IPS DF 6.9 (cell line): ENCODE measurements around the gene SLC22A31.
A peak's percentile ranks its signal among the peaks of the same experiment; 100 is the strongest.
"Not testable (repeated sequence)": the region's sequence is repeated elsewhere in the genome, so short reads cannot be mapped to it uniquely, and the experiment has no call there.

Experiments
- DNase-seq: peaks from one replicate; pipeline ENCODE4 v3.0.0-alpha.2; 2013; ENCODE audit warnings: low read depth, low spot score
- H3K27ac ChIP-seq: one replicate; pipeline ENCODE4 v1.5.1; 2013; ENCODE audit warnings: low read length, control low read depth
- H3K27me3 ChIP-seq: 2 replicates; pipeline ENCODE4 v1.6.1; 2013; ENCODE audit warnings: mild to moderate bottlenecking, low read length; ENCODE audit not compliant: control insufficient read depth, insufficient read depth
- H3K36me3 ChIP-seq: 2 replicates; pipeline ENCODE4 v1.6.1; 2013; ENCODE audit warnings: low read length; ENCODE audit not compliant: control insufficient read depth, insufficient read depth
- H3K4me1 ChIP-seq: 2 replicates; pipeline ENCODE4 v1.6.1; 2013; ENCODE audit warnings: low read length; ENCODE audit not compliant: control insufficient read depth, insufficient read depth
- H3K4me3 ChIP-seq: 2 replicates; pipeline ENCODE4 v1.5.1; 2013; ENCODE audit warnings: mild to moderate bottlenecking, low read length
- H3K9me3 ChIP-seq: 2 replicates; pipeline ENCODE4 v1.6.1; 2013; ENCODE audit warnings: low read length, inconsistent platforms; ENCODE audit not compliant: control insufficient read depth, insufficient read depth
- WGBS: extraction: QIAGEN DNeasy Blood & Tissue Kit; methylation state at CpG from one replicate; pipeline ENCODE4 v1.1.7; 2013; ENCODE audit warnings: mixed read lengths, missing lambda C conversion rate; ENCODE audit not compliant: insufficient read length, insufficient coverage; 5-methylcytosine and 5-hydroxymethylcytosine counted together

Gene SLC22A31

DNA sequence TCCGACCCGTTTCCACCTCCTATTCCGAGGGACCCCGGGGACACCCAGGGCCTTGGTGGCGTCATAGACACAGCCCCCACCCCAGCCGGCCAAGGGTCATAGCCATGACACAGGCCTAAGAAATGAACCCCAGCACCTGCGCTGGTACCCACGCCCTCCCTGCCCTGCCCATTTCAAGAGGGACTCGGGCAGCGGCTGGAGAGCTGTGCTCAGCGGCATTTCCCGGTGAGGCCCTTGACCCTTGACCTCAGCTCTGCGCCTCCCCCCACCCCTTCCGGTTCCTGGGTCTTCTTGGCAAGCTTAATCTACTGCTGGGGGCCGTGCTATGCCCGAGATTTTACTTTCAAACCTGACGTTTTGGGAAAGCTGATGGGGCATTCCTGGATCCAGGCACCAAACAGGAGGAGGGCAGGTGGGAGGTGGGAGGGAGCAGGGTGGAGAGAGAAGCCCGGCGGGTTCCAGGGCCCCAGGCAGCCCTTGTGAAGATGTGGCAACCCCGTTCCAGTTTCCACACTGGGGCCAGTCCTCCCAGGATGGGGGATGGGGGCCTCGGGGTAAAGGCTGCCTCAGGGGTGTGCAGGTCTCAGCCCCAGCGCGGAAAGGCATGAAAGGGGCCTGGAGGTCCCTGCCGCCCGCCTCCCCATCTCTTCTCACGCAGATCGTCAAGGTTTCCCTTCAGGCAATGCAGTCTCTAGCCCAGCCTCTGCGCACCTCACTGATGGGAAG is at the start of gene SLC22A31:
SLC22A31 (minus strand) TSS at position 414 of the 726 bp plus-strand sequence; CDS start at position 378, 36 bp downstream.
- Histone ChIP-seq H3K4me1 (peaks cover 2% of the 10 kb centered on the region; the same call in 1 of the 2 replicates), H3K27me3 (peaks cover 10% of the 10 kb centered on the region), H3K9me3 (no peaks in the 10 kb centered on the region), H3K36me3 (no peaks in the 10 kb centered on the region), H3K4me3 (peak within 1 kb of the TSS; percentile 68; the same call in 1 of the 2 replicates), H3K27ac (no peak within 1 kb of the TSS)
- WGBS = no CpG with 5 or more reads among the region's 28 CpGs
- DNase-seq = no peak

DNA sequence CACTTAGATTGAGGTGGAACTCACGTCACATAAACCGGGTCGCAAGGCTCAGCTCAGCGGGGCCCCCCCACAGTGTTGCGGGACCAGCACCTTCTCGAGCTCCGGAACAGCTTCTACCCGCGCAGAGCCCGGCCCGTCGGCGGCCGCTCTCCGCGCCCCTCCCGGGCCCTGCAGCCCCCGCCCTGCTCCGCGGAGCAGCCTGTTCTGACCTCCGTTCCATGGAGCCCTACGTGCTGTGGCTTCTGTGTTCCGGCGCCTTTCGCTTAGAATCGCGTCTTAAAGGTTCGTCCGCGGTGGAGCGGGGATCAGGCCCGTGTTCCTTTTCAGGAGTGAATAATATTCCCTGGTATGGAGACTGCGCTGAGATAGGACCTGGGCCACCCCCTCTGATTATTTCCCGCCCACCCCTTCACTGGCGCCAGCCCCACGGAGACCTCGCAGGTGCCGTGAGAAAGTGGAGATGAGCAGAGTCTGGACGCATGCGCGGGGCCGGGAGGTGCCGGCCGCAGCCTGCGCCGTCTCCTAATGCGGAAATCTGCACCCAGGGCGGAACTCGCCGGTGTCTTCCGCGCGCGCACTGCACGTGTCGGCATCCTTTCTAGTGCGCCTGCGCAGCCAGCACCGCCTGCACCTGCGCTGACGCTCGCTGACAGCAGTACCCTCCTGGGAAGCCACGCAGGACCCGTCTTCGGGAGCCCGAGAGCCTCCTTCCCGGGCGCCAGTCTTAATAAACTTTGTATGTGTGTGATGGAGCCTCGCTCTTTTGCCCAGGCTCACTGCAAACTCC is 48.1 kb upstream of the SLC22A31 start:
- Histone ChIP-seq H3K27me3 (no peaks in the 10 kb centered on the region), H3K36me3 (no peaks in the 10 kb centered on the region; the same call in 1 of the 2 replicates), H3K9me3 (no peaks in the 10 kb centered on the region), H3K27ac (no peak overlapping the region), H3K4me1 (no peaks in the 10 kb centered on the region), H3K4me3 (peak overlapping the region; percentile 61; the same call in 1 of the 2 replicates)
- no CpG with 5 or more reads among the region's 69 CpGs for WGBS
- DNase-seq = no peak

DNA sequence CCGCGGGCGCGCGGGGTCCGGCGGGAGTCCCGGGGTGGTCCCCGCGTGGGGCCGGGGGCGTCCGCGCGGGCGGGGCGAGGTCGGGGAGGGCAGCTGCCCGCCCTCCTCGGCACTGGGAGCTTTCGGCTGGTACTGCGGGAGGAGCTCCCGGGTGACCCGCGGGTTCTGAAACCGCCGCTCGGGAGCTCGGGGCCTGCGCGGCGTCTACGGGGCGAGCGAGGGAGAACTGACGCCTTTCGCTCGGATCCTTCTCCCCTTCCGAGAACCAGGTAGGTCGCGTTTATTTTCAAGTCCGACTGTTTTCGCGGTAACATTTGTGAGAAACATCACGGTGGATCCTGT is 47.4 kb upstream of the SLC22A31 start:
- no CpG with 5 or more reads among the region's 45 CpGs for WGBS
- H3K27ac ChIP-seq, H3K27me3 ChIP-seq, DNase-seq, H3K9me3 ChIP-seq, H3K36me3 ChIP-seq, H3K4me1 ChIP-seq: not testable (repeated sequence)
- H3K4me3 ChIP-seq = peak overlapping the region; percentile 61; the same call in 1 of the 2 replicates

DNA sequence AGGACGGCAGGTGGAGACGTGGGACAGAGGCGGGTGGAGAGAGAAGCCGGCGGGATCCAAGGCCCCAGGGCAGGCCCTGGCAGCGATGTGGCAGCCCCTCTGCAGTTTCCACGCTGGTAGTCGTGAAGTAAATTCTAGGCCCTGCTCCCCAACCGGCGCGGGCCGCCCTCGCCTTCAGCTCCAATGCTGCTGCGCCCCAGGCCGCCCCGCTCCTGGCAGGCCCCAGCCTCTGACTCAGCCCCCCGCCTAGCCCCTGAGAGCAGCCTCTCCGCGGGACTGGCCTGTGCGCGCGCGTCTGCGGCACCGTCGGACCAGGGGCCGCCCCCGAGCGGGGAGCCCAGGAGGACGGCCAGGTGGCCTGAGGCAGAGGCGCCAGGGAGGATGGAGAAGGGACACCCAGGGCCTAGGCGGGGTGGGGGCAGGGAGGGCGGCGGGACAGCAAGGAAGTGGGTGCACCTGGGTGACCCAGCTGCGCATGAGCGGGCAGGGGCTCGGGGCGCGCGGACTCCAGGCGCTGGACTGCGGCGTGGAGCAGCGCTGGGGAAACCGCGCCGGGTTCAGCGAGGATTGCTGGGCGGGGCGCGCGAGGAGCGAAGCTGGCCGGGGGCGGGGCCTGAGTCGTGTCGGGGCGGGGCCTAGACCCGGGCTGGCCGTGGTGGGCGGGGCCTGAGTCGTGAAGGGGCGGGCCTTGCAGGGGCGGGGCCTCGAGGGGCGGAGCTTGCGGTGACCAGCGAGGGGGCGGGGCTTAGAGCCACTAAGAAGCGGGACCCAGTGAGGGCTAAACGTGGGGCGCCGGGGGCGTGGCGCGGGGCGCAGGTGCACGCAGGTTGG is 46.8 kb upstream of the SLC22A31 start:
- Histone ChIP-seq H3K4me3 (peak overlapping the region; percentile 61; the same call in 1 of the 2 replicates), H3K27ac (no peak overlapping the region), H3K9me3 (no peaks in the 10 kb centered on the region), H3K27me3 (no peaks in the 10 kb centered on the region), H3K36me3 (no peaks in the 10 kb centered on the region; the same call in 1 of the 2 replicates), H3K4me1 (no peaks in the 10 kb centered on the region)
- no peak for DNase-seq
- no CpG with 5 or more reads among the region's 78 CpGs for WGBS

DNA sequence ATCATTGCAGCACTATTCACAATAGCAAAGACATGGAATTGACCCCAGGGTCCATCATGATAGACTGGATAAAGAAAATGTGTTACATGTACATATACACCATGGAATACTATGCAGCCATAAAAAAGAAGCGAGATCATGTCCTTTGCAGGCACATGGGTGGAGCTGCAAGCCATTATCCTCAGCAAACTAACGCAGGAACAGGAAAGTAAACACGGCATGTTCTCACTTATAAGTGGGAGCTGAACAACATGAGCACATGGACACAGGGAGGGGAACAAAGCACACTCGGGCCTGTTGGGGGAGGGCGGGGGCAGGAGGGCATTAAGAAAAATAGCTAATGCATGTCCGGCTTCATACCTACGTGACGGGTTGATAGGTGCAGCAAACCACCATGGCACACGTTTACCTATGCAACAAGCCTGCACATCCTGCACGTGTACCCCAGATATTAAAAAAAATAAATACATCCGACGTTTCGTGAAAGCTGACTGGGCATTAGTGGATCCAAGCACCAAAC is 46.1 kb upstream of the SLC22A31 start:
- DNase-seq = no peak
- H3K36me3 ChIP-seq = no peaks in the 10 kb centered on the region; the same call in 1 of the 2 replicates
- no peaks in the 10 kb centered on the region for H3K4me1 ChIP-seq
- no peaks in the 10 kb centered on the region for H3K27me3 ChIP-seq
- H3K27ac ChIP-seq = no peak overlapping the region
- no peak overlapping the region; the same call in 1 of the 2 replicates for H3K4me3 ChIP-seq
- WGBS = no CpG with 5 or more reads among the region's 13 CpGs
- no peaks in the 10 kb centered on the region for H3K9me3 ChIP-seq

DNA sequence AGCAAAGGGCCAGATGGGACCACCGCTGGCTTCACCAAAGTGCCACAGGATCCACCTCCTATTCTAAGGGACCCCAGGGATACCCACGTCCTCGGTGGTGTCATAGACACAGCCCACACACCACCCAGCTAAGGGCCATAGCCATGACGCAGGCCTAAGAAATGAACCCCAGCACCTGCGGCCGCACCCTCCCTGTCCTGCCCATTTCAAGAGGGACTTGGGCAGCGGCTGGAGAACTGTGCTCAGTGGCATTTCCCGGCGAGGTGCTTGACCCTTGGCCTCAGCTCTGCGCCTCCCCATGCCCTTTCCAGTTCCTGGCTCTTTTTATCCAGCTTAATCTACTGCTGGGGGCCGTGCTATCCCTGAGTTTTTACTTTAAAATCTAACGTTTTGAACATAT is 44.4 kb upstream of the SLC22A31 start:
- no peak for DNase-seq
- H3K4me1 ChIP-seq = no peaks in the 10 kb centered on the region
- H3K27ac ChIP-seq = no peak overlapping the region
- no peaks in the 10 kb centered on the region; the same call in 1 of the 2 replicates for H3K36me3 ChIP-seq
- H3K27me3 ChIP-seq = no peaks in the 10 kb centered on the region
- no CpG with 5 or more reads among the region's 12 CpGs for WGBS
- H3K9me3 ChIP-seq = no peaks in the 10 kb centered on the region
- H3K4me3 ChIP-seq = no peak overlapping the region

DNA sequence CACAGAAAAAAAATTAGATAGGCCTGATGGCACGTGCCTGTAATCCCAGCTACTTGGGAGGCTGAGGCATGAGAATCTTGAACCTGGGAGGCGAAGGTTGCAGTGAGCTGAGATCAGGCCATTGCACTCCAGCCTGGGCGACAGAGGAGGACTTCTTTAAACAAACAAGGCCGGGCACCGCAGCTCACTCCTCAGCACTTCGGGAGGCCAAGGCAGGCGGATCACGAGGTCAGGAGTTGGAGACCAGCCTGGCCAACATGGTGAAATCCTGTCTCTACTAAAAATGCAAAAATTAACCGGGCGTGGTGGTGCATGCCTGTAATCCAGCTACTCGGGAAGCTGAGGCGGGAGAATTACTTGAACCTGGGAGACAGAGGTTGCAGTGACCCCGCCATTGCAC is 43.9 kb upstream of the SLC22A31 start:
- H3K4me3 ChIP-seq, DNase-seq: not testable (repeated sequence)

DNA sequence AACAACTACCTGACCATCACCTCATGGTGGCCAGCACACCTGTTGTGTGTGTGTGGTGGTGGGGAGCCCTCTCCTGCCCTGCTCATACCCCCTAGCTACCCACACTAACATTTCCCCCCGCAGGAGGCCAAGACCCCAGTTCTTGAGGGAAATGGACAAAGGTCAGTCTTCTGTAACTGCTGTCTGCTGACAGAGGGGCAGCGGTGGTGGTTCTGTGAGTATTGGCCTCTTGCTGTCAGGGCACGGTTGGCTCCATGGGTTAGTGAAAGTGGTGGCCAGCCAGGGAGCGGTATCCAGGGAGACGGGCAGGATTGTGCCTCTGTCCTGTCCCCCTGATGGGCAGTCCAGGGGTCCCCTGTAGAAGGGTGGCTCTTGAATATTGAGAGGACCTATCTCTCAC is 43.3 kb upstream of the SLC22A31 start:
- no CpG with 5 or more reads among the region's 5 CpGs for WGBS
- H3K4me3 ChIP-seq = no peak overlapping the region
- H3K27me3 ChIP-seq = no peaks in the 10 kb centered on the region
- H3K9me3 ChIP-seq = no peaks in the 10 kb centered on the region
- no peaks in the 10 kb centered on the region for H3K4me1 ChIP-seq
- DNase-seq = no peak
- no peaks in the 10 kb centered on the region; the same call in 1 of the 2 replicates for H3K36me3 ChIP-seq
- H3K27ac ChIP-seq = no peak overlapping the region

More for the DNA sequence above, 43.9 kb upstream of the SLC22A31 start:
- H3K9me3 ChIP-seq, H3K27me3 ChIP-seq, H3K27ac ChIP-seq, H3K36me3 ChIP-seq, H3K4me1 ChIP-seq: not testable (repeated sequence)
- WGBS = no CpG with 5 or more reads among the region's 13 CpGs

DNA sequence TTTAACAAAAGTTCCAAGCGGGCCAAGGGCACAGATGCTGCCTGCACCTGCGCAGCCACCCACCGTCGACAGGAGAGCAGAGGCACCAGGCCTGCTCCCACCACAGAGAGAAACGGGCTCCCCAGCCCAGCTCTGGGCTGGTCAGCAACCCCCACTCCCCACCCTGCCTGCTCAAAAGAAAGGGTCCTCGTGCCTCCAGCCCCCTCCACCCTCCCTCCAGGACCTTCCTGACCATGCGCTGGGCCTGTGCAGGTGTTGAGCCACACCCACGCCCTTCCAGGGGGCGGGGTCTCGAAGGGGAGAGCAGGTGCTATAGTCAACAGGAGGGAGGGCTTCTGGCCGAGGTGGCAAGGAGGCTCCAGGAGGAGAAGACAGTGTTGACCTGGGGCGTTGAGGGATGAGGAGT is 42.5 kb upstream of the SLC22A31 start:
- H3K4me1 ChIP-seq = no peaks in the 10 kb centered on the region
- no peak overlapping the region for H3K27ac ChIP-seq
- no peaks in the 10 kb centered on the region for H3K27me3 ChIP-seq
- no peaks in the 10 kb centered on the region for H3K9me3 ChIP-seq
- no peak overlapping the region for H3K4me3 ChIP-seq
- WGBS = no CpG with 5 or more reads among the region's 12 CpGs
- no peak for DNase-seq
- no peaks in the 10 kb centered on the region for H3K36me3 ChIP-seq
